NCI-H1930 (cell line): ENCODE results near the gene TMEM244.
"Not testable (repeated sequence)": the region's sequence is repeated elsewhere in the genome, so short reads cannot be mapped to it uniquely, and the experiment has no call there.

Experiments used
- DNase-seq, 2 experiments: peaks; one replicate each; lab custom pipeline; 2025; lab: John Stamatoyannopoulos, UW

The TMEM244 gene

DNA sequence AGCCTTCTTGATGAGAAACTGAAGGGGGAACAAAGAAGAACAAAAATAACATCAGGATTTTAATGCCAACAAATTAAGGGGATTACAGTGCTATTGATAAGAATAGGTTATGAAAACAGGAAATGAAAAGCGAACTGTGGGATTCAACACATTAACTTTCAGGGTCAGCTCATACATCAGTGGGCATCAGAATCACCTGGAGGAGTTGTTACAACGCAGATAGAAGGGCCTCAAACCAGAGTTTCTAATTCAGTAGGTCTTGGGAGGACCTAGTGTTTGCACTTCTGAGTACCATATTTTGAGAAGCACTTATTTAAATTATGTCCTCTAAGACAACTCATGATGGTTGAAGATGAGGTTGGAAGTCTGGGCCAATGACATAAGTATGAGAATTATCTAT lies 5.6 kb upstream of the TMEM244 start:
- DNase-seq = no peak

DNA sequence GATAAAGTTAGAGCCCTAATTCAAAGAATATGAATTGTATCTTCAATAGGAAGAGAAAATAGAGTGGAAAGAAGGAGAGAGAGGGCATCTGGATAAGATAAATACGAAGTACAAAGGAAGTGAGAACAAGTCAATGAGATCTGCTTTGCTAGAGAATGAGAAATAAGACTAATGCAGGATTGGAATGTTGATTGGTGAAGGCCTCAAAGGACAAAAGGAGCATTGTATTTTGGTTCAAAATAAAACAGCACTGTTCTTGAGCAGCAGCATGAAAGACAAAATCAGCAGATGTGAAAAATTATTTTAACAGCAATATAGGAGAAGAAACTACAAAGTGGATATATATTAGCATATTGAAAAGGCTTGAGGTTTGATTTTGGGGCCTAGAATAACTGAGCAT lies 5.1 kb upstream of the TMEM244 start:
- no peak for DNase-seq

DNA sequence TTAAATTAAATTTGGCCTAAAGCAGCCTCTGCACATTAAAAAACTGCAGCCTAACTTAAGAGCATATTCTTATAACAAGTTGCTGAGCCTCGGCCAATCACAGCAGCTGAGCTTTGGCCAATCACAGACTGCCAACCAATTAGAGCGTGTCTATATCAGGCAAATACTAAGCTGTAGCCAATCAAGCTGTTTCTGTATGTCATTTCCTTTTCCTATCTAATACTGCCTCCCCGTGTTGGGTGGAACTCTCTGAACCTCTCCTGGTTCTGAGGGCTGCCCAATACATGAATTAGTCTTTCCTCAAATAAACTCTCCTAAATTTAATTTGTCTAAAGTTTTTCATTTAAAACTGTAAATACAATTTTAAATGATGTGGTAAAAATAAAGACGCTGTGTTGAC lies 3.9 kb upstream of the TMEM244 start:
- no peak for DNase-seq

DNA sequence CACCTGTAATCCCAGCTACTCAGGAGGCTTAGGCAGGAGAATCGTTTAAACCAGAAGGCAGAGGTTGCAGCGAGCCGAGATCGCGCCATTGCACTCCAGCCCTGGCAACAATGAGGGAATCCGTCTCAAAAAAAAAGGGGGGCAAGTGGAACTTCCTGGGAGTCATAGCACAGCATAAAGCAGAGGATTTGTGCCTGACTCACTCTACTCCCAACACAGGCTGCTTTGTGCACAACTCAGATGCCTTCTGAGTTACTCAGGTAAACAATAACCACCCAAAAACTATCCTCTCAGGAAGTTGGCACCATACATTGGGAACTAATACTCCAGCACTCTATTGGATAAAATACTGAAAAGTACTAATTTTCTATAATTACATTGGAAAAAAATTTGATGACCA lies 2.5 kb upstream of the TMEM244 start:
- no peak for DNase-seq

DNA sequence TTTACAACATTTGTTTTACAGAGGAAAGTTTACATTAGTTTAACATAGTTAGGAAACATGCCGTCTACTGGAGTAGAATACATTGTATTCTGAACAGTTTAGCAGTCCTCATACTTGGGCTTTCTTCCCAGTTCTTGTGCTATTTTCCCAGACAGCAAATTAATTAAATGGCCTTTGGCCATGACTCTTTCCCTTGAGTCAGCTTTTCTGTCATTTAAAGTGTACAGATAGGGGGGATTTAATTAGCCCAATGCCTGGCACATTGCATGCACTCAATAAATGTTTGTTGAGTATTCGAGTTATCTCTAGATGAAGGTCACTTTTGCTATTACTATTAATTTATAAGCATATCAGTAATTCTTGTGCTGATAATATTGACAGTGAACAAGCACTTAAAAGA lies 1.6 kb downstream of the TMEM244 start:
- no peak for DNase-seq

DNA sequence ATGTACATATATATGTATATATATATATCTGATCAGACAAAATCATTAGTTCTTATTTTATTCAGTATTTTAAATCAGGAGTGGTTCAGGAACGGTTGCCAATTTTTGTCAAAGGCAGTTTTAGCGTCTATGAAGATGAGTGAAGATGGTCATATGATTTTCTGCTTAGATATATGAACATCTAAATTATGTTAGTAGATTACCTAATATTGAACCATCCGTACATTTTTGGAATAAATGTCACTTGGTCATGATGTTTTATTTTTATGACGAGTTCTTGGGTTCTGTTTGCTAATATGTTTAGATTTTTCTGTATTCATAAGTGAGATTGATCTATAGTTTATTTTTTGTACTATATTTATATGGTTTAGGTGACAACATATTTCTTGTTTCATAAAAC lies 3.3 kb downstream of the TMEM244 start:
- DNase-seq = no peak

DNA sequence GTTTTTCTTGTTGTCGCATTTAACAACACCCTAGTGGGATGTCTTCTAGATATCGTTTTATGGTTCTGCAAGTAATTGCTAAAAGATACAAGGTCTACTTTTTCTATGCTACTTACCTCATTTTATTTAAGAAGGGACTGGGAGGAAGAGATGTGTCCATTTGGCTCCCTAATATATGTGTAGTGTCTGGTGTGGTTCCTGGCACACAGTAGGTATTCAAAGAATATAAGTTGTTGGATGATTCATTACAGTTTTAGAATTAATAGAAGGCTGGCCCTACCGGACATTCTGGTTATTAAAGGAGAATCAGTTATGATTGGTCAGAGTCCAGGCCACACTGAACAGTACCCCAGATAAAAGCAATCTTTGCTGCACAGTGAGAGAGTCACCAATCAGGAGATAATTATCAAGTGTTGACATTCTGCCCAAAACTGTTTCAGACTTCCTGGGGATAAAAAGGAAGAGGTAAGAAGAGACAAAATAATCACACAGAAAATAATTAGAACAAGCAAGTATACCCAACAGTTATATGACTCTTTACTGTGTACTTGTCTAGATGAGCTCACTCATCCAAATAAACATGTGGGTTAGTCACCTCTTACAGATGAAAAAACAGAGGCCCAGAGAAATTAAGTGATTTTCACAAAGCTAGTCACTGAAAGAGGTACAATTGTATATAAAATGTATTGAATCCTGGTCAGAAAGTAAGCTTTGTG lies 7.0 kb downstream of the TMEM244 start:
- DNase-seq = no peak

DNA sequence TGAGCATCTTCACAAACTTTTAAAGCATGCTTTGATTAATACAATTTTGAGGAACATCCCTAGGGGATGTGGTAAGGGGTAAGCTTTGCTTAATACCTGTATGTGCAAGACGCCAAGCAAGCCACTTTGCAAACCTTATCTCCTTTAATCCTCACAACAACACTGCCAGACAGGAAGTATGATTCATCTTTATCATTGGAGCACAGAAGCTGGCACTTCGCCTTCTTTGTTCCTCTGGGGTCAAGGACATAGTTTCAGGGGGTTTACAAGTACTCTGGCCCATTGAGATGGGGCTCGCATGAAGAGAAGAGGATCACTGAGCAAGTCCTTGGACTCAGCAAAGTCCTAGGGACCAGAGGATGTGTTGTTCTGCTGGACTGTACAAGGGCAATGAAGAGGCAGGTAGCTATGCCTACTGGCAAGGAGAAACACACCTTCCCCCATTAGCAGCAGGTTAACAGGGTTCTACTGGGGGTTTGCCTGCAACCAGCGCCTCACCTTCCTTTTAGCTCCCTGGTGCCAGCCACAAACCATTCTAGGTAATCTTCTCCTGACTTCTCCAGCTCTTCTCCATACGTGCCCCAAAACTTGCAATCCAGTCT lies 8.8 kb downstream of the TMEM244 start:
- no peak for DNase-seq

DNA sequence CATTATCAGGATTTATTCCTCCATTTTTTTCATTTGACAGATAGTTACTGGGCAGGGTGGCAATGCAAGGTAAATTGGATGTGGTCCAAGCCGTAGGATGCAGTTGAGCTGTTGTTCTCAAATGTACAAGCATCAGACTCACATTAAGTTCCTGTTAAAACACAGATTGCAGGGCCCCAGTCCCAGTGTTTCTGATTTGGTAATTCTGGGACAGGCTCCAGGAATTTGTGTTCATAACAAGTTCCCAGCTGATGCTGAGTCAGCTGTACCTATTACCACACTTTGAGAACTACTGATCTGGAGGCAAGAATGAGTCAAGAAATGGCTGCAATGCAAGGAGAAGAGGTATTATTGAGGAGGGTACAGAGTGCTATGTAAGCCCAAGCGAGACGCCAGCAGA lies 11.7 kb downstream of the TMEM244 start:
- DNase-seq = no peak

DNA sequence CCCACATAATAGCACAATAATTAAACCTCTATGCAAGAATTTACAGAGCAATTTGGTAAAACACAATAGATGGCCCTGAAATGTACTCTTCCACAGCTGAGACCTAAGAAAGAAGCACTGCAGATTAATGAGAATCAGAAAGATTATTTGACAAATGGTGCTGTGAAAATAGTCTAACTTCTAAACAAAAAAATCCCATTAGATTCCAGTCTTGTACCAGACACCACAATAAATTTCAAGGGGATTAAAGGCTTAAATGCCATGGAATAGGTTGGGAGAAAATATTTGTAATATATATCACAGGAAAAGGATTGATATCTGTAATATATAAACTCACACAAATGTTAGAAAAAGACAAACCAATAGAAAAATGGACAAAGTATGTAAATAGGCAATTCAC lies 14.4 kb downstream of the TMEM244 start:
- no peak for DNase-seq

DNA sequence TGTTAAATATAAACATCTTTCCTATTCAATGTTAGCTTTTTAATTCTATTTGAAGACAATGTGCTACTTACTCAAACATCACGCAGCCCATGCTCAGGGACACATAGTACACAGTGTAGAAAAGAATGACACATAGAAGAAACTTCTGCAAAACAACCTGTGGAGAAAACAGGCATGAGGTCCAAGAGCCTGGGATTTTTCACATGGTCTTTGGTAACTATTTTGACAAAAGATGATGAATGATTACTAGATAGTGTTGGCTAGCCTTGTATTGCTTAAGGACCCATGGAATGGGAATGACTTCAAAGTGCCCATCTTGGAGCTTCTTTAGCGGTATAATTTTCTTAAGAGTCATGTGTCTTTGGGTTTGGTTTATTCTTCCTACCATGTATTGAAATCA lies 15.4 kb downstream of the TMEM244 start:
- no peak for DNase-seq

DNA sequence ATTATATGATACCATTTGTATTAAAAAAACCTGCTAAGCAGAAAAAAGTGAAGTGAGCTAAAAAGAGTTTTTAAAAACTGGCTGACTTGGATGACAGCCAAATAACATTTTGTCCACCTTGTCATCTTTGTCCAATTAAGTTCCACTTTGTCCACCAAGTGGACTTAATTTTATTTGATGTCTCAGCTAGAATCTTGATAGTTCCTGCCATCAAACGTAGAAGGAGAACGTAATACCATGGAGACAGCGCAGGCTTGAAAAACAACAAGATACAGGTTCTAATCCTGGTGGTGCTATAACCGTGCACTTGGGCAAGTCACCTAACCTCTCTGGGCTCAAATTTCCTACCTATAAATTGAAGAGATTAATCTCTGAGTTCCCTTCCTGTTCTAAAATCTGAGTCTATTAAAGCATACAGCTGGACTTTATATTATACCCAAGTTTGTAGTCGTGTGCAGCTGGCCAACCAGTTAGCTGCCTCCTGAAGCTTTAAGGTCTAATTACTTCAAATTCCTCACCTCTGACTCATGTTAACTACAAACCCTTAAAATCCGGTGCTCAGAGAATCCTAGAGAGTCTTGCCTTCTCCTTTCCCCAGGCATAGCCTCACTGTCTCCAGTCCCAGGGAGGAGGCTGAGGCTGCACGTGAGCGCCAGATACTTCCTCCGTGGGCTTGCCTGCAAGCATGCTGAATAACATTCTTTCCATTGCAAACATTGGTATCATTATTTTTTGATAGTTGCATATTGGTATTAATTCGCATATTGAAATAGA lies 16.8 kb downstream of the TMEM244 start:
- no peak for DNase-seq

DNA sequence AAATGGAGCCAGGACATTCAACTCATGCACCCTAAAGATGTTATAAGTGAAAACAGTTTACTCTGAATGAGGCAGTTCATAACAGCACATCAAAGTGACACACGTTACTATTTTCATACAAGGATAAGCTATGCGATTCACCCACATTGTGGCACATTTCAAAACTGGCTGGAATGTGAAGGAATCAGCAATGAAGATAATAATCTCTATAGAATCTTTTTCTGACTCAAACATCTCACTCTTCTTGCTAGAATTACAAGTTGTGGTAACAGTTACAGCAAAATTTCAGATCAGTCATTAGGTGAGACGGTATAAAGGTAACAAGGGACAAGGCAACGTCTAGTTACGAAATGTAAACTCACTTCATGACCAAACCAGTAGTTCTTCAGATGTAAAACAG lies 17.5 kb downstream of the TMEM244 start:
- no peak for DNase-seq

DNA sequence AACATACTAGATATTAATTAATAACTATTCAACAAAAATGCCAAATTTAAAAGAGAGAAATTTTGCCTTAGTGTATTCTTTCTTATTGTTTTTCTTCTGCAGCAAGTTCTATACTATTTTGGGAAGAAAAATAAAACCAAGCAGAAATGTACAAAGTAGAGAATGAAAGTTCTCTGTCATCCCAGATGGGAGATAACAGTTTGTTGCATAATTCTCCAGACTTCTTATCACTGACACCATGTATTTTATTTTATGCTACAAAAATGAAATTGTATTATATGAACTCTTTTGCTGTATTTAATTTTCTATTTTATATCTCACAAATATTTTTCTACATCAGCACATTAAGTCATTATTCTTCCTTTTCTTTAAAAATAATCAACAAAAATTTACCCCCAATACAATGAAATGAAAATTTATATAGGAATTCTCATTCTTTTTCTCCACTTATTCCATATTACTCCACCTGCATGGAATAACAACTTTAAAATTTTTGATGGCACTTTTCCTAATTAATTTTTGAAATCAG lies 18.2 kb downstream of the TMEM244 start:
- DNase-seq = no peak

DNA sequence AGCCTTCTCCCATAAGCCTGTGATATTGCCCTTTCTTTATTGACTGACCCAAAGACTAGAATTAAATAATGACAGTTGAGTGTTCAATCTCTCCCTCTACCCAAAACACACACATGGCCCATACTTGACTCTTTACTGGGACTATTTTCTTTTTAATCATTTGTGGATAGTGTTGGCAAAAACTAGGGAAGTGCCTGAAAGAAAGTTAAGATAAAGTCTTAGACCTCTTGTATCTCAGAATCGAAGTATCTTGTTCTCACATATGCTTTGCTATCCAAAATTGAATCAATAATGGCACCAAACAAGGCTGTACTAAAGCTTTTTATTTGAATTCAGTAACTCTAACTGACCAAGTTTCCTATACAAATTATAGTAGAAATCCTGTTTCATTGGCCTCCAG lies 19.0 kb downstream of the TMEM244 start:
- no peak for DNase-seq

DNA sequence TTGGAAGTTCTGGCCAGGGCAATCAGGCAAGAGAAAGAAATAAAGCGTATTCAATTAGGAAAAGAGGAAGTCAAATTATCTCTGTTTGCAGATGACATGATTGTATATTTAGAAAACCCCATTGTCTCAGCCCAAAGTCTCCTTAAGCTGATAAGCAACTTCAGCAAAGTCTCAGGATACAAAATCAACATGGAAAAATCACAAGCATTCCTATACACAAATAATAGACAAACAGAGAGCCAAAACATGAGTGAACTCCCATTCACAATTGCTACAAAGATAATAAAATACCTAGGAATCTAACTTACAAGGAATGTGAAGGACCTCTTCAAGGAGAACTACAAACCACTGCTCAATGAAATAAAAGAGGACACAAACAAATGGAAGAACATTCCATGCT lies 21.6 kb downstream of the TMEM244 start:
- DNase-seq = not testable (repeated sequence)

DNA sequence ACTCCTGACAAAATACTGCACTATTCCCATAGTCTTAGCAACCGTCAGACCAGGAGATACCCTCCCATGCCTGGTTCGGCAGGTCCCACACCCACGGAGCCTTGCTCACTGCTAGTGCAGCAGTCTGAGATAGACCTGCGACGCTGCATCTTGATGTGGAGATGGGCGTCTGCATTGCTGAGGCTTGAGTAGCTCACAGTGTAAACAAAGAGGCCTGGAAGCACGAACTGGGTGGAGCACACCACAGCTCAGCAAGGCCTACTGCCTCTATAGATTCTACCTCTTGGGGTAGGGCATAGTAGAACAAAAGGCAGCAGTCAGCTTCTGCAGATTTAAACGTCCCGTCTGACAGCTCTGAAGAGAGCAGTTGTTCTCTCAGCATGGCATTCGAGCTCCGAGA lies 25.4 kb downstream of the TMEM244 start:
- DNase-seq = no peak

DNA sequence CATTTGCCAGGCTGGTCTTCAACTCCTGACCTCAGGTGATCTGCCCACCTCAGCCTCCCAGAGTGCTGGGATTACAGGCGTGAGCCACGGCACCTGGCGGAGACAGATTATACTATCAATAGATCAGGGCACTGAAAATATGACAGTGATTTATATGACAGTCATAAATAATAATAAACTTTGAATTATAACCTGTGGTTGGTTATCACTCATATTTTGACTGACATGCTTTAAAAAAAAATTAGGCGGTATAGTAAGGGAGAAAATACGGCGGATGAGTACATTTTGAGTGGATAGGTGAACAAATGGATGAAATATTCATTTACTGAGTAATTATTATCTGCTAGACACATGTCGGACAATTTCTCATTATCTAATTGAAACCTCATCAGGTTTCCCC lies 28.8 kb downstream of the TMEM244 start:
- DNase-seq = no peak

DNA sequence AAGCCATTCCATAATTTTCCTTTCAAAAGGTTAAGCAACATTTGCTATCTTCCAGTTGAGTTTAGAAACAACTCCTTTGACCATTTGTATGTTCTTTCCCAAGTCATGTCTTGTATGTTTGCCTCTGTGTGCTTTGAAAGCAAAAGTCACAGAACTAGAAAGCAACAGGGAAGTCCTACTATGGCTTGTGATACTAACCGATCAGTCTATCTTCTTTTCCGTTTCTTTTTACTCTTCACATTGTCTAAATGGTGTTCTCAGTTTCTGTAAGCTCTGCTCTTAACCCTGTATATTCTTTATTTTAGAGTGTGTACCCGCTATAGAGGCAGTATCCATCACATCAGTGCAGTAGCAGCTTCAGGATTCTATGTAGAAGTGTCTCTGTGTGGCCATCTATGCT lies 32.9 kb downstream of the TMEM244 start:
- DNase-seq = no peak

DNA sequence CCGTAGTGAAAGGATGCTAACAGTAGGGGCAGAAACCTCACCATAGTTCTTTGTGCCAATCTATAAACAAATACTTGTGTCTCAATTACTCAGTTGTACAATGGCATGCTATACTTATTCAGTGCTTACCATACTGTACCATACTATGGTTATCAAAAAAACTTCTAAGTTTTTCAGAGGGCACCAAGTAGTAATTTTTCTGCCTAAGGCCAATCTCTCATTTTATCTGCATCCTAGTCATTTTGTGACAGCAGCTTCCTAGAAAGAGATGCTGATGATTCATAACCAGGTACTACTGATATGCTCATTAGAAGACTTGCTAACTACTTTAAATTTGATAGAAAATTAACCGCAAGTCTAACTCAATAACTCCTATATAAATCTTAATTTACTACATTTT lies 42.9 kb downstream of the TMEM244 start:
- no peak for DNase-seq

DNA sequence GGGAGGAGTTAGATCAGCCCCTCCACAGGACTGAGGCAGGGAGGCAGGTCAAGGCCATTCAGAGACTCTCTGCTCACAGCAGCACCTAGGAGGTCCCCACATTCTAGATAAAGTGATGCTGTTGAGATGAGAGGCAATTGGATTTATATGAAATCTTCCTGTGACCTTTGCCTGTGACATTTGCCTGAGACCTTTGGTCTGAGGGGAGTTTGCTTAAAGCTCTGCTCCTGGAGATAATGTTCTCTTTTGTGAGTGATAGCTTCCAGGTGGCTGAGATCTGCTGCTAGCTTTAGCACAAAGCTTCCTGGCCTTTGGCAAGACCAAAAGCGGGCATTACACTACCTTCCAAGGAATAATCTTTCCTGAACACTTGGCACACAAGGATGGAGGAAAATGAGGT lies 43.3 kb downstream of the TMEM244 start:
- no peak for DNase-seq

DNA sequence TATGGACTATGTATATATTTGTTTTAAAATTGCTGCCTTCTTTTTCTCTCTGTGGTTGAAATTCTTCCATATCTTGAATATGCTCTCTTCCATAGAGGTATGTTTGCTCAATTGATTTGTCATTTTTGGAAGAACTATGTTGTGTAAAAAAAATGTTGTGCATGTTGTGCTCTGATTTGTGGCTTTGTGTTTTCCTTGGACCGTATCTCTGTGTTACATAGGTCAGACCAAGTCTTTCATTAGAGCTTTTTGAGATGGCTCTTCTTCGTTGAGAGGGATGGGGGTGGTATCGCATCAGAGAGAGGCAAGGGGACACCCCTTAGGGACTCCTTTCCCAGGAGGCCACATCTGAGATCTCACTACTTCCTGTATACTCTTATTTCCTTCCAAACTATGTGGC lies 43.8 kb downstream of the TMEM244 start:
- DNase-seq = no peak

DNA sequence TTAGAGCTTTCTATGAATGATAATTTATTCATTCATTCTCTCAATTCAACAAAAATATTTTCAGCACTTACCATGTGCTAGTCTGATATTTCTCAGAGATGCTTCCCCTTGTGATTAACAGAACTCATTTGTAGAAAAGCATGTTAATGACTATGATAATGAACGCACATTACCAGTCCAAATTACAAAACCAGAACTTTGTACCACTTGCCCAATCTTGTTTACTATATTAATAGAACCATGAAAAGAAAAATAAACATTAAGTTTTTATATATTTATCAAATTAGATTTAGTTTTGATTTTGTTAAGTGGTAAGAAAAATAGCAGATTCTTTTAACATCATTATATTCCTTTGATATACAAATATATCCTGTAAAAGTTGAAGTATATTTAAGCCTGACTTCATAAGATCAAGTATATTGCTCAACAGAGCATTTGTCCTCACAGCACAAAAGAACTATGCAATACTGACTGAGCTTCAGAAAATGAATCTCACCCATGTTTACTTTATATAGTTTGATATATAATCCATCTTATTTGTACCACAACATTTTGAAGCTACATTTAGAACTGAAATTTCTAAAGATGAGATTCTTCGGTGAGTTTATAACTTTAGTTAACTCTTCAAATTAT lies 48.9 kb downstream of the TMEM244 start:
- no peak for DNase-seq
